Stimulated activated CD8-positive, alpha-beta memory T cell treated with anti-CD3 and anti-CD28 coated beads, Interleukin-15, amount 100 ng/mL, for 1 hour (primary cell): Measurements from ENCODE around the gene PUM2.
"Not testable (repeated sequence)": the region's sequence is repeated elsewhere in the genome, so short reads cannot be mapped to it uniquely, and the experiment has no call there.

Experiments used
- DNase-seq: peaks from one replicate; pipeline ENCODE4 v3.0.0-alpha.2; 2020; ENCODE audit warnings: low read depth

The PUM2 gene

GRCh38 chr2:20288642-20289340 is 61.9 kb downstream of the PUM2 start:
- DNase-seq: no peak

- DNase-seq: no peak
These were observed 67.6 kb downstream of the PUM2 start for GRCh38 chr2:20282916-20283592.

- no peak for DNase-seq
These were observed 68.8 kb downstream of the PUM2 start for GRCh38 chr2:20281876-20282275.

GRCh38 chr2:20273042-20273441 is 77.6 kb downstream of the PUM2 start:
- DNase-seq: no peak

GRCh38 chr2:20268317-20268716 is 82.3 kb downstream of the PUM2 start:
- not testable (repeated sequence) for DNase-seq

GRCh38 chr2:20267529-20267928 is 83.1 kb downstream of the PUM2 start:
- no peak for DNase-seq

GRCh38 chr2:20264629-20265028 is 86.0 kb downstream of the PUM2 start:
- DNase-seq: no peak

- DNase-seq: no peak
These were observed 93.2 kb downstream of the PUM2 start for GRCh38 chr2:20257411-20257810.

GRCh38 chr2:20254731-20255130 is 95.9 kb downstream of the PUM2 start:
- DNase-seq: no peak

- DNase-seq: no peak
These were observed 100.2 kb downstream of the PUM2 start for GRCh38 chr2:20250436-20250835.

- DNase-seq: no peak
These were observed 101.5 kb downstream of the PUM2 start for GRCh38 chr2:20249170-20249569.

- DNase-seq: no peak
These were observed 103.6 kb downstream of the PUM2 start for GRCh38 chr2:20247084-20247483.

- DNase-seq: not testable (repeated sequence)
These were observed 107.0 kb downstream of the PUM2 start for GRCh38 chr2:20243637-20244036.

- no peak for DNase-seq
These were observed 107.8 kb downstream of the PUM2 start for GRCh38 chr2:20242727-20243377.

GRCh38 chr2:20241973-20242726 is 108.5 kb downstream of the PUM2 start:
- no peak for DNase-seq

GRCh38 chr2:20240291-20240690 is 110.4 kb downstream of the PUM2 start:
- DNase-seq: not testable (repeated sequence)

GRCh38 chr2:20236496-20236895 is 114.1 kb downstream of the PUM2 start:
- DNase-seq: no peak

- no peak for DNase-seq
These were observed 114.9 kb downstream of the PUM2 start for GRCh38 chr2:20235655-20236305.

GRCh38 chr2:20234597-20234996 is 116.0 kb downstream of the PUM2 start:
- DNase-seq: not testable (repeated sequence)

- no peak for DNase-seq
These were observed 117.8 kb downstream of the PUM2 start for GRCh38 chr2:20232837-20233207.

GRCh38 chr2:20231598-20232026 is 119.0 kb downstream of the PUM2 start:
- no peak for DNase-seq

GRCh38 chr2:20231159-20231558 is 119.5 kb downstream of the PUM2 start:
- no peak for DNase-seq
